ENCODE results near the gene BTNL9.
"Not testable (repeated sequence)": the region's sequence is repeated elsewhere in the genome, so short reads cannot be mapped to it uniquely, and the experiment has no call there.

BTNL9 gene

DNA sequence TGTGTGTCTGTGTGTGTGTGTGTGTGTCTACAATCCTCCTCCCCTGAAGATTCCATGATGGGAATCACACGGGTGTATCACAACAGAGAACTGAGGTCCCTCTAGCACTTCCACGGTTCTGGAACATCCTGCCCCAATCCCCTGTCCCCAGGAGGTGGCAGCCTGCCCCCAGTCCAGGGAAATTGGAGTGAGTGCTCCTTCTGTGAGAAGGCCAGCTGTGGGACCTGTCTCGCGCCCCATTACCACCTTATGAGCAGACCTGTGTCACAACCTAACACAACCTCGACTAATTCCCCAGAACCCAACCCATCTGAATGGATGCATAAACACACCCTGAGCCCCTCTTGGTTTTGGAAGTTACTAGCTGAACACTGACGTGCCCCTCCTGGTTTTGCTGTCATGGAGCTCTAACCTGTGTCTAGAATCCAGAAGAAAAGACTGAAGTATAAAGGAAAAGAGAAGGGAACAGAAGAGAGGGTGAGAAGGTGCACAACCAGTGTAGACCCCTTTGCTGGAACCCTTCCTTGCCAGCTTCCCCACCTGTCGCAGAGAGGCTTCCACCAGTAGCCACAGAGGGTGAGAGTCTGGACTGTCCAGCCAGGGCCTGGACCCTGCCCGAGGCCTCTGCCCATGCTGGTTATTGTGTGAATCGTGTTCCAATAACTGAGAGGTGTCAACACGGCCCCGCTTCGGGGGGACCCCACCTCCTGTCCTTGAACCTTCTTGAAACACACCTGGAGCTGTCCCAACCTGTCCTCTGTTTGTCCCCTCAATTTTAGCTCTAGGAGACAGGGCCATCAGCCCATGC, 3.4 kb downstream of the BTNL9 start:
- peak; percentile 18 for DNase-seq

DNA sequence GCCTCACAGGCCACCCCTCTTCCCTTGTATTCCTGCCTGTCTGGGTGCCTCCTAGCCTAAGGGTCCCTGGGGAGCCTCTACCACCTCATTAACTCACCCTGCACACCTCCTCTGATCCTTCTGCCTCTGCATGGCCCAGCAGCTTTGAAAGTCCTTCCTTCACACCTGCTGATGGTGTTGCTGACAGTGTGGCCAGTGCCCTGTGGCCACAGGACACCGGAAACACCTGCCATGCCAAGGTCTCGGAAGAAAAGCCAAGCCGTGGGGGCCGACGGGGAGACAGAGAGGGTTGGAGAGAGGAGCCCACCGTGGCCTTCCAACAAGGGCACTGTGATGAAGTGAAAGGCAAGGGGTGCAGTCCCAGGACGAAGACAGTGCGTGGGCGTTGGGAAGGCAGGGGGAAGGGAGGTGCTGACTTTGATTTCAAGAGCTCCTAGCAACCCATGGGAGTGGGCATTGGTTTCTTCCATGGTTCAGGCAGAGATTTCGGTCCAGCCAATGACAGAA, 4.1 kb downstream of the BTNL9 start:
- no peak for DNase-seq

DNA sequence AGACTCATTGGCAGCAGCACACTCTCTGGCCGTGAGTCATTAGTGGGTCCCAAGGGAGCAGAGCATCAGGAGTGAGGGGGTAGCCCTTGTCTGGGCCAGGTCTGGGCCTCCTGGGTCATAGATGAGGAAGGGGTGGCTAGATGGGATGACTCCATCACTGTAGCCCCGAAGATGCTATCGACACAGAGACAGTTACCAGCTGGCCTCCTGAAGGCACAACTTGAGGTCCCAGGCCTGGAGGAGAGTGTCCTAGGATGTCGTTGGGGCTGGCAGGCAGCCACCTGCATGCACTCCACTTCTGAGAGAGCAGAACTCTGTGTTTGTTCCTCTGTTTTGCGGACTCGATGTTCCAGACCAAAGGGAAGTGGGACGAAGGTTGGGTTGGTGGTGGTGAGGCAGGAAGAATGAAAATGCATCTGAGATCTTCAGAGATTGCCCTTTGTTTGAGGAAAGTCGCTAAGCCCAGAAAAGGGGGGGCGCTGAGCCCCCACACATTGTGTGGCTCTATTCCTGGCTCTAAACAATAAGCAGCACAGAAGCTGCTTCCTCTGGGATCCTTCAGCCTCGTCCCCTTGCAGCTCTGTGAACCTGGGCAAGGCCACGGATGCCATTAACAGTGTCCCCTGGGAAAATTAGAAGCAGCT, 4.7 kb downstream of the BTNL9 start:
- no peak for DNase-seq

DNA sequence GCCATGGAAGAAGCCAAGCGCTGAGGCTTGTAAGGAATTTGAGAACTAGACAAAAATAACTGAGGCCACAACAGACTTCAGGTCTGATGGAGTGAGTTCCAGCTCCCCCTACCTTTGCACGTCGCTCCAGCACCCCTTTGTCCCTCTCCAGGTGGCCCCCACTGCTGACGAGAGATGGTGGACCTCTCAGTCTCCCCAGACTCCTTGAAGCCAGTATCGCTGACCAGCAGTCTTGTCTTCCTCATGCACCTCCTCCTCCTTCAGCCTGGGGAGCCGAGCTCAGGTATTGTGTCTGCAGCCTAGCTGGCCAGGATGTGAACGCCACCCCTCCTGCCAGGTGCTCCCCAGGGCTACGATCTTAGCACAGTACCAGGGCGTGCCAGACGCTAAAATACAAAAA, 5.2 kb downstream of the BTNL9 start:
- DNase-seq: no peak

DNA sequence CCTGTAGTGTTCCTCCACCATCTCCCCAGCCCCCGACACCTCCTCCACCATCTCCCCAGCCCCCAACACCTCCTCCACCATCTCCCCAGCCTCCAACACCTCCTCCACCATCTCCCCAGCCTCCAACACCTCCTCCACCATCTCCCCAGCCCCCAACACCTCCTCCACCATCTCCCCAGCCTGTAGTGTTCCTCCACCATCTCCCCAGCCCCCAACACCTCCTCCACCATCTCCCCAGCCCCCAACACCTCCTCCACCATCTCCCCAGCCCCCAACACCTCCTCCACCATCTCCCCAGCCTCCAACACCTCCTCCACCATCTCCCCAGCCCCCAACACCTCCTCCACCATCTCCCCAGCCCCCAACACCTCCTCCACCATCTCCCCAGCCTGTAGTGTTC, 5.8 kb downstream of the BTNL9 start:
- DNase-seq: not testable (repeated sequence)

DNA sequence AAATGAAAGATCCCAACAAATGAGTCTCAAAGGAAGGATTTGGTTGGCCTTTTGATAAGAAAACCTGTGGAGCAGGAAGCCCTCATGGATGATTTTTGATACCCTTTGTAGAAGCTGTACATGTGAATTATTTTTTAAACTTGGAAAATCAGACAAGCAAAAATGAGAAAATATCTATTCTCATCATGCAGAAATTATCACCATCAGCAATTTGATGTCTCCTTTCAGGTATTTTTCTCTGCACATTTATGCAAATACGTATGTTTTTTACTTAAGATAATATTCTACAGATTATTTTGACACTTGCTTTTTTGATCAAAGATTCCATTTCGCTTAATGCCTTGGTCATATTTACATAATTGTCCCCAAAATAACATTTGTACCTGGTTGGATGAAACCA, 7.2 kb downstream of the BTNL9 start:
- no peak for DNase-seq

DNA sequence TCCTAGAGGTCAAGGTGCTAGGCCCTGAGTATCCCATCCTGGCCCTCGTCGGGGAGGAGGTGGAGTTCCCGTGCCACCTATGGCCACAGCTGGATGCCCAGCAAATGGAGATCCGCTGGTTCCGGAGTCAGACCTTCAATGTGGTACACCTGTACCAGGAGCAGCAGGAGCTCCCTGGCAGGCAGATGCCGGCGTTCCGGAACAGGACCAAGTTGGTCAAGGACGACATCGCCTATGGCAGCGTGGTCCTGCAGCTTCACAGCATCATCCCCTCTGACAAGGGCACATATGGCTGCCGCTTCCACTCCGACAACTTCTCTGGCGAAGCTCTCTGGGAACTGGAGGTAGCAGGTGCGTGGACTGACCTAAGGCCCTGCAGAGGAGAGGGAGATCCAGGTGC, 7.9 kb downstream of the BTNL9 start:
- no peak for DNase-seq

DNA sequence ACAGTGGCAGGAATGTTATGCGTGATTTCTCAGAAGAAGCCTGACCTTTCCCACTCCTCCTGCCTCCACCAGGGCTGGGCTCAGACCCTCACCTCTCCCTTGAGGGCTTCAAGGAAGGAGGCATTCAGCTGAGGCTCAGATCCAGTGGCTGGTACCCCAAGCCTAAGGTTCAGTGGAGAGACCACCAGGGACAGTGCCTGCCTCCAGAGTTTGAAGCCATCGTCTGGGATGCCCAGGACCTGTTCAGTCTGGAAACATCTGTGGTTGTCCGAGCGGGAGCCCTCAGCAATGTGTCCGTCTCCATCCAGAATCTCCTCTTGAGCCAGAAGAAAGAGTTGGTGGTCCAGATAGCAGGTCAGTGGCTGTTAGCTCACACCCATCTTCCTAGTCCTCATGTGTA, 9.9 kb downstream of the BTNL9 start:
- DNase-seq: no peak

DNA sequence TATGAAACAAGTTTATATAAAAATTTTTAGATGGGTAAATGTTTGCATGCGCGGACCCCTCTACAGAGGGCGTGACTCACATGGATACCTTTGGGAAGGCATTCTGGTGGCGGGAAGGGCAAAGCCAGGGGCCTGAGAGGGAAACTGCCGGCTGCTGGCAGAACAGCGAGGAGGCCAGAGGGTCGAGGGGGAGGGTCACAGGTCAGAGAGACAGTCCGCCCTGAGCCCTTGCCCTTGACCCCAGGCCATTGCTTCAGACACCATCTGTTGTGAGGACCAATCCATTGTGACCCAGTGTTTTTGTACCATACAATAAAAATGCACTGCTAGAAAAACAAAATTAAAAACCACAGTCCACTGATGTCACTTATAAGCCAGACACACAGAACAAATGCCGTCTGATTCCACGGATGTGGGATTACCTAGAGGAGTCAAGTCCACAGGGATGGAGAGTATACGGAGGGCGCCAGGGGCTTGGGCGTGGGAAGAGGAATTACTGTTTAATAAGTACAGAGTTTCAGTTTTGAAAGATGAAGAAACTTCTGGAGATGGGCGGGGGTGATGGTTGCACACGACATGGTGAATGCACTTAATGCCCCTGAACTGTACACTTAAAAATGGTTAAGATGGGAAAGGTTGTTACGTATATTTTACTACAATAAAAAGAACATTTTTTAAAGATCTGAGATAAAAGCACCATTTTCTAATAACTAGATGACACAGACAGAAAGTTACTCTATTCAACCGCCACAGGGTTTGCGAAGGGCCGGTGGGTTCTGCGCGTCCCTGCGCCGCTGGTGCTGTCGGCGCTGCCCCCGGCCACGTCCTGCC, 12.0 kb downstream of the BTNL9 start:
- no peak for DNase-seq

DNA sequence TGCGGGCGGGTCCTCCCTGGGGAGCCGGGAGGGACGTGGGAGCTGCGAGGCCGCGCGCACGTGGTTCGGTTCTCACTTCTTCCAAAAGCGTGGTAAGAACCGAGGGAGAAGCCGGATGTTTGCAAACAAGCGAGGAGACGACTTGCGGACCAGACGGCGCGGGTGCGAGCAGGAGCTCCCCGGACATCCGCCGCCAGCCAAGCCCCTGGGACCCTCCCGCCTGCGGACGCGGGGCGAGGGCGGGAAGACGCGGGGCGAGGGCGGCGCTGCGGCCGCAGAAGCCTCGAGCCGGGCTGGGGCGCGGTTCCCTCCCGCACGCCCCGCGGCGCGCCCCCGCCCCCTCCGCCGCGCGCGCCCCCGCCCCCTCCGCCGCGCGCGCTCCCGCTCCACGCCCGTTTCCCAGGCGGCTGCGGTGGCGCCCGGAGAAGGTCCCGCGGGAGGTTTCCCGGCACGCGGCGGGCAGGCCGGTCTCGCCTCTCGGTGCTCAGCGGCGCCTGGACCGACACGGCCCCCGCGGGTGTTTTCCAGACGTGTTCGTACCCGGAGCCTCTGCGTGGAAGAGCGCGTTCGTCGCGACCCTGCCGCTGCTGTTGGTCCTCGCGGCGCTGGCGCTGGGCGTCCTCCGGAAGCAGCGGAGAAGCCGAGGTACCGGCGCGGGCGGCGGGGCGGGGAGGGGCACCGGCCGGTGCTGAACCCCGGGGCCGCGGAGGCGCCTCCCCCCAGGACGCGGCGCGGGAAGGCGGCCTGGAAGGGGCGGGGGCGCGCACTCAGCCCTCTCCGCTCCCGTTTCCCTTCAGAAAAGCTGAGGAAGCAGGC, 12.8 kb downstream of the BTNL9 start:
- DNase-seq: no peak

DNA sequence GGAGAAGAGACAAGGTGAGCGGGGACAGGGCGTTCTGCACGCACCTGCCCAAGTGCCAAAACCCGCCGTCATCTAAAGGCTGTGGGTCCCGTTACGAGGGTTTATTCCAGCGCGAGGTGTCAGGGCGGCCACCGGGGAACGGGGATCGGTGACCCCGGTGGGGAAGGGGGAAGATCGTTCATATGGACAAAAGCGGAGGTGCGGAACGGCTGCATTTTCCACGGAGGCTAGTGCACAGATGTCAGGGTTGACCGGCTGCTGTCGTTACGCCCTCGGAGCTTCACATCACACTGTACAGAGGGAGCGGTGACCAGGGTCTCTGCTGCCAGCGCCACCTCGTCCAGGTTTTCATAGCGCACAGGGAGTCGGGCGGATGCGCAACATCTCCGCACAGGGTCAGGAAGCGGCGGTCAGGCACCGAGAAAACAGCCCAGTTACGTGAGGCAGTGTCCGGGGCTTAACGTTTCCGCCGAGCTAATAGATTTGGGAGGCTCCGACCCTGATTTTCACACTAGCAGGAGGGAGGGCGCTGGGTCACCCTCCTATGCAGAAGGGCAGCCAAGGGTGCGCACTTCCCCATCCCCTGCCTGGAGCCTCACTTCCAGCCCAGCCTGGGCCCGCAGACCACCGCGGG, 13.5 kb downstream of the BTNL9 start:
- no peak for DNase-seq

DNA sequence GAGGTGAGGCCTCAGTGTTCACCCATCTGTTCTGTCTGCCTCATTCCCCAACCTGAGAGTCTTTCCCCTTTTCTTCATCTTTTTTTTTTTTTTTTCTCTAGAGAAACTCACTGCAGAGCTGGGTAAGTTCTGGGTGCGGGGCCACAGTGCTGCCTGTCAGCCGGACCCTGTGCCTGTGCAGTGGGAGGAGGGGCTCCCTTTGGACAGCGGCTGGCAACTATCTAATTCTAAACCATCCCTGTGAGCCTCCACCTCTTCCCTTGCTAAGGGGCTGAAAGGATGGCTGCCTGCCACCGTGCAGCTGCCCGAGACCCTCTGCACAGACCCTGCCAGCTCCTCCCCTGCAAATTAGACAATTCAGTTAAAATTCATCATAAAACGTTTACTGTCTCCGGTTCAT, 14.1 kb downstream of the BTNL9 start:
- no peak for DNase-seq

DNA sequence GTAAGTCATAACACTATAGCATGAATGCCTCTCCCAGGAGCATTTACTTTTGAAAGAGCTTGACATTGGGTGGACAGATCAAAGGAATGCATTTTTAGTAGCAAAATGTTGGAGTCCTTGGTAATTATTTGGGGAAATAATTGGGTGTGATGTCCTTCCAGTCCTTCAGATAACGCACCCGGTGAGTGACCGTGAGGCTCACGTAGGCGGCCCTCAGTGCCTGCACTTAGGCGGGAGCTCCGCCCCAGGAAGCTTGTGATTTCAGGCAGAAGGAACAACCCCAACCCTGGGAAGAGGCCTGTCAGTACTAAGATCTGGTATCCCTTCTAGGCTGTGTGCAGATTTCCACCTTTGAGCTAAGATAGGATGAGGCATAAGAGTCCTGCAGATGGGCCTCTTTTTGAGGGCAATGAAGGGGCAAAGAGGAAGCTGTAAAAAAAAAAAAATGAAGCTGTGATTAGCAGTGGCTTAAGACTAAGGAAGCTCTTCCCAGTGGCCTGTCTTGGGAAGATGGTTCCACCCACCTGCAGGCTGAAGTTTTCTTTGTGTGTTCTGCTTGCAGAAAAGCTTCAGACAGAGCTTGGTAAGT, 14.9 kb downstream of the BTNL9 start:
- no peak for DNase-seq

DNA sequence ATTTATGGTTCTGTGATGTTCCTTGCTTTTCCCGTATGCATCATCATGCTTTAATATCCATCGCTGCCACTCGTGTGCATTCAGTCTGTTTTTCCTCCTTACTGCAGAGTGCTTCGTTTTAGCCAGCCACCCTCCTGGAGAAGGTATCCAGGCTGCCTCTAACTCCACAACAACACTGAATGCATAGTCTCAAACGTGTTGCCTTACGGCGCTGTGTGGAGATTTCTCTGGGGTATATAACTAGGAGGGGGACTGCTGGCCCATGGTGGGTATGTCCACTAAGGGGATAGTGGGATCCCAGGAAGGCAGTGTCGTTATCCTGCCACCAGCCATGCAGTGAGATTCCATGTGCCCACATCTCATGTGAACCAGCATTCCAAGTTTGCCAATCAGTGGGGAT, 16.4 kb downstream of the BTNL9 start:
- DNase-seq: no peak

DNA sequence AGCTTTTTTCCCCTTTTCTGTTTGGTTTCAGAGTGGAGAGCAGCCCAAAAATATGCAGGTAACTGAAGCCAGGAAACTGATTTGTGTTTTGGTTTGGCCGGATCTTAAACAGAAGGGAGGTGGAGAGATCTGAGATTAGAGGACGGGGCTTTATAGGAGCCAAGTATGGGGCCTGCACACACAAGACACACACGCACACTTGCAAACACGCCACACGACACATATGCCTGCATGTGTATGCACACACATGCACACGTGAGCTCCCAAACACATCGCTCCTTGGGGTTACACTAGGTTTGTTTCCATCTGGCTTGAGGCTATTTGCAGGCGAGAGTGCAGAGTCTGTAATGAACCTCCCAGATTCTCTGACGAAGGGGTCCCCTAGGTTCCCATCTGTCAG, 18.3 kb downstream of the BTNL9 start:
- no peak for DNase-seq

DNA sequence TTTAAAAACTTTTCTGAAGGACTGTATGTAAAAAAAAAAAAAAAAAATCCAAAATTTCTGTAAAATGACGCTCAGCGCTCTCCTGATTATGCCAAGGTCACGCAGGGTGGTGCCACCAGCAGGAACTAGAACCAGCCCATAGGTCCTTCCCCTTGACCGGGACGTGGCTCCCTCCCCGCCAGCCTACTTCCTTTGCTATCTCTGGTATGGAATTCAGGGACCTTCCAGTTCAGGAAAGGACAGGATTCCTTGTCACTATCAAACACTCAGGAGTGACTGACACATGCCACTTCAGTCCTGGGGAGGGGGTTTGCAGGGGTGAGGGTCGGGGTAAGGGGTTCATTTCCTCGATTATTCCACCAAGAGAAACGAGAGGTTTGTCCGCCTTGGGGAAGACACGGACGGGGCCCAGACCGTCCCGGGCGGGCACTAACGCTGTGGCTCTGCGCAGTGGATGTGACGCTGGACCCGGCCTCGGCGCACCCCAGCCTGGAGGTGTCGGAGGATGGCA, 18.8 kb downstream of the BTNL9 start:
- DNase-seq: no peak

DNA sequence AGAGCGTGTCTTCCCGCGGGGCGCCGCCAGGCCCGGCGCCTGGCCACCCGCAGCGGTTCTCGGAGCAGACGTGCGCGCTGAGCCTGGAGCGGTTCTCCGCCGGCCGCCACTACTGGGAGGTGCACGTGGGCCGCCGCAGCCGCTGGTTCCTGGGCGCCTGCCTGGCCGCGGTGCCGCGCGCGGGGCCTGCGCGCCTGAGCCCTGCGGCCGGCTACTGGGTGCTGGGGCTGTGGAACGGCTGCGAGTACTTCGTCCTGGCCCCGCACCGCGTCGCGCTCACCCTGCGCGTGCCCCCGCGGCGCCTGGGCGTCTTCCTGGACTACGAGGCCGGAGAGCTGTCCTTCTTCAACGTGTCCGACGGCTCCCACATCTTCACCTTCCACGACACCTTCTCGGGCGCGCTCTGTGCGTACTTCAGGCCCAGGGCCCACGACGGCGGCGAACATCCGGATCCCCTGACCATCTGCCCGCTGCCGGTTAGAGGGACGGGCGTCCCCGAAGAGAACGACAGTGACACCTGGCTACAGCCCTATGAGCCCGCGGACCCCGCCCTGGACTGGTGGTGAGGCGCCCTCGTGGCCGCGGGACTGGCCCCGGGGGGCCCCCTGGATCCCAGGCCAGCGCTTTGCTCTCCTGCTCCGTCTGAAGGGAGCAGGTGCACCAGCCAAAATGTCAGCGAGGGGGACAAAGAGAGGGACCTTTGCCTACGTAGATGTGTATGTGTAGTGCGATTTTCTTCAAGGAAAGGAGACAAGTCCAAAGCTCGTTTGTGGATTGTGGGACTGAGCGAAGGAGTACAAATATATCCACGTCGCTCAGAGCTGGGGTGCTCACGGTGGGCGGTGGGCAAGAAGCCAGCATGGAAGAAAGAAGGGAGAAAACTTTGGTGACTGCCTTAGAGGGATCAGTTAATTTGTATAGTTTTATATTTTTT, 19.5 kb downstream of the BTNL9 start:
- no peak for DNase-seq

DNA sequence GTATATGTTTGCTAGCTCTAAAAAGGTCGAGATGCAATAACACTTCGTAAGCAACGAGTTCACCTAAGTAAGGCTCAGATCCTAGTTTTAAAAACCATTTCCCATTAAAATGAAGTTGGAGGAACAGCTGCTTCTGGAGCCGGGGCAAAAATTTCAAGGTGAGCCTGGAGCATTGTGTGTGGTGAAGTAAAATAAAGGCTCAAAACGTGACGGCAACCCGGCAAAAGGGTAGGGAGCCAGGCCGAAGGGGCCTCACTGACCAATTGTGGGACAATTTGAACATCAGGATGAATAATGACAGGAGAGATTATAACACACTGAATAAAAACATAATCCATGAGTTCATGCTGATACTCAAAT, 20.1 kb downstream of the BTNL9 start:
- no peak for DNase-seq

DNA sequence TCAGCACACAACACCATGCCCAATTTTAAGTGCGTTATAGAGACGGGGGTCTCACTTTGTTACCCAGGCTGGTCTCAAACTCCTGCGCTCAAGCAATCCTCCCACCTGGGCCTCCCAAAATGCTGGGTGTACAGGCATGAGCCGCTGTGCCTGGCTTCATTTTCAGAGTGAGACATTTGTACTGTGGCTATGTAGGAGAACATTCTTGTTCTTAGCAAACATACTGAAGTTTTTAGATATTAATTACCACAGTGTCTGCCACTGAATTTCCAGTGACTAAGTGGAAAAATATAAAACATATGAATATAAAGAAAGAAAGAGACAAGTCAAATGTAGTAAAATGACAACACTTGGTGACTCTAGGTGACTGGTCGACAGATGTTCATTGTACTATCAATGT, 20.9 kb downstream of the BTNL9 start:
- no peak for DNase-seq

DNA sequence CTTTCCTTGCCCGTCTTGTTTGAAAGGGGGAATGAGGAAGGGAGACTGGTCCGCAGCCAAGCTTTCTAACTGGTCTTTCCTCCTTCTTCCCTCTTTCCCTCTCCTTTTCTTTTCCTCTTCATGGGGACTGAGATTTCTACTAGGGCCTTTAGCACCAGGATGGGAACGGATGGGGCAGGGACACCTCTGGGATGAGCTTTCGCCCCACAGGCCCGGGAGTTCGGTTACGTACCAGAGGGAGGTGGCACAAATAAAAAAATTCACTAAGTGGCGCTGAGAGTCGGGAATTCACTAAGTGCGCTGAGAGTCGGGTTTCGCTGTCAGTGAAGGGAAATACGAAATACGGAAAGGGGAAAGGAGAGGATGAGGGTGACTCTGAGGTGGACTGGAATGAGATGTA, 21.6 kb downstream of the BTNL9 start:
- DNase-seq: no peak

DNA sequence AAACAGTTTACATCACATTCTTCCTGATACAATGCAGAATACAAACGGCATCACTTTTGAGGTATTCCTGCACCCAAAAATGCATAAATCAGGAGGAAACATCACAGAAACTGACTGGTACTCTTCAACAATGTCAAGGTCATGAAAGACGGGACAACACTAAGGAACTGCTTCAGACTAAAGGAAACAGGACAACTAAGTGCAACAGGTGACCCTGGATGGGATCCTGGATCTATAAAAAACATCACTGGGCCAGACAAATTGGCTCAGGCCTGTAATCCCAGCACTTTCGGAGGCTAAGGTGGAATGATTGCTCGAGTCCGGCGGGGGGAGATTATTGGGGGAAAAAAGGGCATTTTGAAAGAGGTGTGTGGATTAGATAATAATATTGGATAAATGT, 22.6 kb downstream of the BTNL9 start:
- no peak for DNase-seq

Measured in hematopoietic multipotent progenitor cell treated with erythropoietin and hydrocortisone succinate and interleukin-3 and kit ligand, for 8 days (in vitro differentiated cells).